Breast epithelium (tissue), 3 donors: ENCODE results near the gene FRS2.

Experiments used
- CTCF ChIP-seq, 3 donors: fragments of 450-650 bp; IDR thresholded peaks; one replicate each; pipeline ENCODE4 v1.5.1; 2016 to 2017; ENCODE audit warnings: antibody characterized with exemption in 3 of 3, mild to moderate bottlenecking in 3 of 3, moderate library complexity in 3 of 3
- POLR2A ChIP-seq: fragments of 450-650 bp; IDR thresholded peaks from one replicate; pipeline ENCODE4 v1.6.1; 2016; ENCODE audit warnings: antibody characterized with exemption, mild to moderate bottlenecking, moderate library complexity
- POLR2AphosphoS5 ChIP-seq, 3 donors: sonication (generic); formaldehyde crosslinking; IDR thresholded peaks; one replicate each; pipeline ENCODE4 v1.6.1; 2017; ENCODE audit warnings: antibody characterized with exemption in 3 of 3

- TF ChIP-seq CTCF (IDR thresholded peaks at IDR 0.05) (no peak), POLR2A (no peak), POLR2AphosphoS5 (IDR thresholded peaks at IDR 0.05) (no peak)
Observed at GRCh38 chr12:69548687-69549086, 78.5 kb downstream of the FRS2 start.
